NCI-H526 treated with DMSO at 0.1 percent for 48 hours (cell line): ENCODE results near the gene MRPS7.

ENCODE experiments used
- DNase-seq: peaks from one replicate; lab custom pipeline; 2025; lab: John Stamatoyannopoulos, UW

The MRPS7 gene

GRCh38 chr17:75308732-75309629, 47.3 kb downstream of the MRPS7 start:
- no peak for DNase-seq

GRCh38 chr17:75313941-75314551, 52.4 kb downstream of the MRPS7 start:
- DNase-seq: no peak

- DNase-seq: no peak
Measured at GRCh38 chr17:75315541-75316243, 54.0 kb downstream of the MRPS7 start.
